ENCODE results near the gene HECTD1. TPM values are rescaled to one million over a fixed set of nuclear protein-coding genes. Genes with fewer than 3 reads are reported as not detected.
"Not testable (repeated sequence)": the region's sequence is repeated elsewhere in the genome, so short reads cannot be mapped to it uniquely, and the experiment has no call there.

Gene HECTD1
- total RNA-seq: 100 to 1,000 TPM; 105 to 117 TPM

- Mint-ChIP-seq H3K4me3 (peak within 1 kb of the TSS; percentile 95), H3K27me3 (no peaks in the 10 kb centered on the region), H3K27ac (peak within 1 kb of the TSS; percentile 100), H3K4me1 (peaks cover 34% of the 10 kb centered on the region), H3K9me3 (peaks cover 2% of the 10 kb centered on the region), H3K36me3 (peaks cover 16% of the 10 kb centered on the region)
- peak; percentile 94 for DNase-seq
- POLR2A ChIA-PET: interaction anchor here (0.6 to 3.7 kb wide), 18 partner anchors 9 to 586 kb away, joined by 3 to 22 read pairs (median 4); partner anchors contain the start of genes AP4S1, DTD2, HEATR5A and SCFD1
- ATAC-seq (ENCODE audit: low read depth): peak; percentile 73
These were observed at the start of gene HECTD1 for GRCh38 chr14:31207755-31208545. Gene HECTD1, minus strand, starts transcription at chr14:31207793. Its CDS starts 1,857 bp downstream, at chr14:31205936.

GRCh38 chr14:31257244-31257553, 49.6 kb upstream of the HECTD1 start:
- Mint-ChIP-seq H3K9me3 (no peaks in the 10 kb centered on the region), H3K36me3 (no peaks in the 10 kb centered on the region), H3K4me1 (no peaks in the 10 kb centered on the region), H3K4me3 (no peak overlapping the region), H3K27ac (no peak overlapping the region), H3K27me3 (peaks cover 1% of the 10 kb centered on the region)
- POLR2A ChIA-PET: no interaction called here
- ATAC-seq (ENCODE audit: low read depth) (no peak), DNase-seq (no peak)

- Mint-ChIP-seq H3K9me3 (no peaks in the 10 kb centered on the region), H3K4me3 (no peak overlapping the region), H3K27ac (no peak overlapping the region), H3K4me1 (no peaks in the 10 kb centered on the region), H3K36me3 (no peaks in the 10 kb centered on the region), H3K27me3 (peaks cover 1% of the 10 kb centered on the region)
- DNase-seq (no peak), ATAC-seq (ENCODE audit: low read depth) (no peak)
- POLR2A ChIA-PET: no interaction called here
These were observed 49.1 kb upstream of the HECTD1 start for GRCh38 chr14:31256534-31257243.

- not testable (repeated sequence) for H3K27me3 Mint-ChIP-seq; H3K4me3 Mint-ChIP-seq; H3K36me3 Mint-ChIP-seq; H3K27ac Mint-ChIP-seq; DNase-seq; H3K4me1 Mint-ChIP-seq; H3K9me3 Mint-ChIP-seq; ATAC-seq (ENCODE audit: low read depth)
- POLR2A ChIA-PET: interaction anchor here (0.7 kb wide), 2 partner anchors 377 to 563 kb away, joined by 3 read pairs; no protein-coding TSS in a partner anchor
These were observed 48.3 kb upstream of the HECTD1 start for GRCh38 chr14:31255918-31256317.

- POLR2A ChIA-PET: interaction anchor here (0.7 kb wide), 3 partner anchors 296 to 562 kb away, joined by 3 read pairs; no protein-coding TSS in a partner anchor
- H3K27ac Mint-ChIP-seq: no peak overlapping the region
- H3K4me3 Mint-ChIP-seq: no peak overlapping the region
- H3K36me3 Mint-ChIP-seq: no peaks in the 10 kb centered on the region
- no peaks in the 10 kb centered on the region for H3K4me1 Mint-ChIP-seq
- no peak for ATAC-seq (ENCODE audit: low read depth)
- no peak for DNase-seq
- H3K9me3 Mint-ChIP-seq: no peaks in the 10 kb centered on the region
- peaks cover 1% of the 10 kb centered on the region for H3K27me3 Mint-ChIP-seq
These were observed 47.7 kb upstream of the HECTD1 start for GRCh38 chr14:31255286-31255685.

- Mint-ChIP-seq H3K4me3 (no peak overlapping the region), H3K4me1 (no peaks in the 10 kb centered on the region), H3K36me3 (no peaks in the 10 kb centered on the region), H3K27me3 (peaks cover 1% of the 10 kb centered on the region), H3K27ac (no peak overlapping the region), H3K9me3 (no peaks in the 10 kb centered on the region)
- POLR2A ChIA-PET: no interaction called here
- no peak for ATAC-seq (ENCODE audit: low read depth)
- DNase-seq: no peak
These were observed 46.3 kb upstream of the HECTD1 start for GRCh38 chr14:31253746-31254471.

- peaks cover 1% of the 10 kb centered on the region for H3K27me3 Mint-ChIP-seq
- no peak for DNase-seq
- H3K4me1 Mint-ChIP-seq: no peaks in the 10 kb centered on the region
- H3K4me3 Mint-ChIP-seq: no peak overlapping the region
- H3K36me3 Mint-ChIP-seq: no peaks in the 10 kb centered on the region
- POLR2A ChIA-PET: no interaction called here
- no peak overlapping the region for H3K27ac Mint-ChIP-seq
- ATAC-seq (ENCODE audit: low read depth): no peak
- H3K9me3 Mint-ChIP-seq: no peaks in the 10 kb centered on the region
These were observed 45.3 kb upstream of the HECTD1 start for GRCh38 chr14:31252865-31253264.

GRCh38 chr14:31251028-31251958, 43.7 kb upstream of the HECTD1 start:
- H3K9me3 Mint-ChIP-seq: no peaks in the 10 kb centered on the region
- no peaks in the 10 kb centered on the region for H3K4me1 Mint-ChIP-seq
- no peak for ATAC-seq (ENCODE audit: low read depth)
- no peak overlapping the region for H3K4me3 Mint-ChIP-seq
- no peaks in the 10 kb centered on the region for H3K36me3 Mint-ChIP-seq
- no peak for DNase-seq
- no peaks in the 10 kb centered on the region for H3K27me3 Mint-ChIP-seq
- no peak overlapping the region for H3K27ac Mint-ChIP-seq
- POLR2A ChIA-PET: no interaction called here

GRCh38 chr14:31244626-31245025, 37.0 kb upstream of the HECTD1 start:
- POLR2A ChIA-PET: no interaction called here
- H3K4me3 Mint-ChIP-seq: no peak overlapping the region
- H3K36me3 Mint-ChIP-seq: peaks cover 2% of the 10 kb centered on the region
- no peak for ATAC-seq (ENCODE audit: low read depth)
- H3K9me3 Mint-ChIP-seq: no peaks in the 10 kb centered on the region
- DNase-seq: no peak
- no peak overlapping the region for H3K27ac Mint-ChIP-seq
- H3K27me3 Mint-ChIP-seq: no peaks in the 10 kb centered on the region
- peaks cover 19% of the 10 kb centered on the region for H3K4me1 Mint-ChIP-seq

GRCh38 chr14:31243860-31244259, 36.3 kb upstream of the HECTD1 start:
- H3K27ac Mint-ChIP-seq: peak overlapping the region; percentile 14
- H3K4me1 Mint-ChIP-seq: peaks cover 21% of the 10 kb centered on the region
- ATAC-seq (ENCODE audit: low read depth) (no peak), DNase-seq (no peak)
- H3K27me3 Mint-ChIP-seq: no peaks in the 10 kb centered on the region
- H3K4me3 Mint-ChIP-seq: no peak overlapping the region
- H3K9me3 Mint-ChIP-seq: no peaks in the 10 kb centered on the region
- peaks cover 2% of the 10 kb centered on the region for H3K36me3 Mint-ChIP-seq
- POLR2A ChIA-PET: interaction anchor here (0.6 kb wide), 1 partner anchor 78 kb away, joined by 3 read pairs; no protein-coding TSS in a partner anchor

- POLR2A ChIA-PET; DNase-seq; H3K27me3 Mint-ChIP-seq; ATAC-seq (ENCODE audit: low read depth); H3K27ac Mint-ChIP-seq; H3K9me3 Mint-ChIP-seq; H3K36me3 Mint-ChIP-seq: not testable (repeated sequence)
- peaks cover 23% of the 10 kb centered on the region for H3K4me1 Mint-ChIP-seq
- H3K4me3 Mint-ChIP-seq: peak overlapping the region; percentile 25
These were observed 34.8 kb upstream of the HECTD1 start for GRCh38 chr14:31242161-31242940.

- H3K27me3 Mint-ChIP-seq: no peaks in the 10 kb centered on the region
- peaks cover 23% of the 10 kb centered on the region for H3K4me1 Mint-ChIP-seq
- H3K9me3 Mint-ChIP-seq: no peaks in the 10 kb centered on the region
- H3K36me3 Mint-ChIP-seq: peaks cover 2% of the 10 kb centered on the region
- POLR2A ChIA-PET: interaction anchor here (1.3 kb wide), 1 partner anchor 33 kb away, joined by 4 read pairs; no protein-coding TSS in a partner anchor
- ATAC-seq (ENCODE audit: low read depth) (peak; percentile 47), DNase-seq (no peak)
- H3K27ac Mint-ChIP-seq: no peak overlapping the region
- peak overlapping the region; percentile 25 for H3K4me3 Mint-ChIP-seq
These were observed 34.0 kb upstream of the HECTD1 start for GRCh38 chr14:31241450-31242114.

Data from activated naive CD8-positive, alpha-beta T cell treated with anti-CD3 and anti-CD28 coated beads, Interleukin-2, amount 10 ng/mL, durations not matched to agents 7 days and 5 days (primary cell).